K562 (cell line): ENCODE results near the gene CHST1. TPM values are rescaled to one million over a fixed set of nuclear protein-coding genes. Genes with fewer than 3 reads are reported as not detected.

Experiments used
- ATAC-seq: fragments of 200-7000 bp; cut with Tn5 transposase; 3 replicates; pipeline ENCODE4 v1.9.1; 2020; ENCODE audit warnings: moderate library complexity
- BruUV-seq: library from RNA; stranded (reverse); fragments of 400-500 nt; replicated peaks from 2 replicates; lab custom pipeline; 2021; lab: Mats Ljungman, UMichigan
- CTCF ChIA-PET: fragments of 300-600 bp; formaldehyde crosslinking; extraction: SDS; loops from one replicate; lab custom pipeline; 2021; ENCODE audit warnings: low intra/inter-chr PET ratio; lab: Yijun Ruan, JAX
- POLR2A ChIA-PET: fragments of 300-600, 350-650 bp; sonication (Branson Sonifier 250); formaldehyde crosslinking; extraction: SDS; loops from one replicate; lab custom pipeline; 2021; ENCODE audit warnings: antibody characterized with exemption, inconsistent platforms; lab: Yijun Ruan, JAX
- DNase-seq, 4 experiments: peaks; one replicate each; pipeline versions ENCODE4 v3.0.0 to v3.0.0-alpha.2; 2011 to 2018; ENCODE audit warnings: low spot score in 3 of 4, mixed read lengths in 3 of 4; ENCODE audit errors: extremely low read depth in 1 of 4
- FAIRE-seq: peaks from 2 replicates; lab custom pipeline; 2011; peaks lifted over from hg19 to GRCh38; lab: Jason Lieb, UNC
- H2AFZ ChIP-seq: 2 replicates; pipeline ENCODE4 v1.6.0; 2011; ENCODE audit warnings: low read depth, low read length, control low read depth, inconsistent platforms
- H3K27ac ChIP-seq: fragments of 200-600 bp; 3 replicates; pipeline ENCODE4 v1.8.0; 2011; ENCODE audit warnings: low read depth, mild to moderate bottlenecking, control low read depth, inconsistent platforms, low read length, moderate library complexity, mixed read lengths; ENCODE audit errors: extremely low read depth
- H3K27me3 ChIP-seq, 2 experiments: fragments of 300-600 bp in 1 of 2; 2 replicates in 1 of 2; 3 replicates in 1 of 2; pipeline versions ENCODE4 v1.6.0 to v1.8.0; 2011; ENCODE audit warnings: inconsistent platforms in 2 of 2, low read length in 2 of 2, mild to moderate bottlenecking in 1 of 2, mixed read lengths in 1 of 2, moderate library complexity in 1 of 2; ENCODE audit not compliant: control insufficient read depth in 2 of 2, insufficient read depth in 2 of 2
- H3K36me3 ChIP-seq: fragments of 300-600 bp; 3 replicates; pipeline ENCODE4 v1.8.0; 2011; ENCODE audit warnings: mild to moderate bottlenecking, low read length, inconsistent platforms; ENCODE audit not compliant: control insufficient read depth, insufficient read depth
- H3K4me1 ChIP-seq, 2 experiments: fragments of 200-600 bp in 1 of 2; replicated peaks in 1 of 2; 2 replicates in 1 of 2; 3 replicates in 1 of 2; pipeline versions ENCODE4 v1.5.1 to v1.8.0; 2011; ENCODE audit warnings: inconsistent platforms in 2 of 2, low read length in 2 of 2, mild to moderate bottlenecking in 1 of 2, mixed read lengths in 1 of 2, moderate library complexity in 1 of 2; ENCODE audit not compliant: control insufficient read depth in 2 of 2, insufficient read depth in 2 of 2
- H3K4me2 ChIP-seq: 2 replicates; pipeline ENCODE4 v1.6.1; 2011; ENCODE audit warnings: low read length, control low read depth, inconsistent platforms, mixed read lengths; ENCODE audit not compliant: insufficient read depth
- H3K4me3 ChIP-seq: fragments of 200-600 bp; sonication (generic), shearing (Covaris generic); 2 replicates; pipeline ENCODE4 v1.5.1; 2016; ENCODE audit warnings: control low read depth, inconsistent platforms
- H3K79me2 ChIP-seq: fragments of 200-600 bp; 3 replicates; pipeline ENCODE4 v1.8.0; 2011; ENCODE audit warnings: low read length, inconsistent platforms; ENCODE audit not compliant: control insufficient read depth, insufficient read depth
- H3K9ac ChIP-seq, 2 experiments: 2 replicates each; pipeline versions ENCODE4 v1.6.0 to v1.6.1; 2011; ENCODE audit warnings: low read depth in 2 of 2, low read length in 2 of 2, control low read depth in 1 of 2, inconsistent platforms in 1 of 2, mild to moderate bottlenecking in 1 of 2, mixed read lengths in 1 of 2; ENCODE audit not compliant: insufficient read depth in 1 of 2
- H3K9me1 ChIP-seq: one replicate; pipeline ENCODE4 v1.6.0; 2011; ENCODE audit warnings: inconsistent platforms, mild to moderate bottlenecking, low read length, moderate library complexity; ENCODE audit not compliant: control insufficient read depth, insufficient read depth
- H3K9me3 ChIP-seq: replicated peaks from 2 replicates; pipeline ENCODE4 v1.5.1; 2011; ENCODE audit warnings: low read depth, low read length, inconsistent platforms; ENCODE audit not compliant: control insufficient read depth, insufficient read depth
- H4K20me1 ChIP-seq: replicated peaks from 2 replicates; pipeline ENCODE4 v1.6.1; 2011; ENCODE audit warnings: low read length, inconsistent platforms, mixed read lengths; ENCODE audit not compliant: control insufficient read depth, insufficient read depth
- ARHGAP35 ChIP-seq: fragments of 450-650 bp; IDR thresholded peaks from 2 replicates; pipeline ENCODE4 v1.6.1; 2018; ENCODE audit not compliant: partially characterized antibody
- DIDO1 ChIP-seq: fragments of 450-650 bp; IDR thresholded peaks from 2 replicates; pipeline ENCODE4 v1.6.1; 2016; ENCODE audit warnings: low read depth, missing biosample characterization, missing genetic modification characterization
- E2F8 ChIP-seq: fragments of 450-650 bp; IDR thresholded peaks from 2 replicates; pipeline ENCODE4 v1.7.1; 2018; ENCODE audit warnings: mild to moderate bottlenecking, low read depth; ENCODE audit not compliant: partially characterized antibody
- FOS ChIP-seq: IDR thresholded peaks from 3 replicates; pipeline ENCODE4 v1.6.1; 2011; ENCODE audit not compliant: insufficient read length; ENCODE audit errors: extremely low read depth
- IRF2 ChIP-seq: sonication (generic); formaldehyde crosslinking; IDR thresholded peaks from 2 replicates; pipeline ENCODE4 v1.8.1; 2022; ENCODE audit warnings: mild to moderate bottlenecking, missing genetic modification reagents
- LCOR ChIP-seq: sonication (generic); formaldehyde crosslinking; IDR thresholded peaks from 2 replicates; pipeline ENCODE4 v1.8.0; 2022; ENCODE audit warnings: mild to moderate bottlenecking, missing genetic modification reagents
- NR1H2 ChIP-seq: sonication (generic); formaldehyde crosslinking; IDR thresholded peaks from 2 replicates; pipeline ENCODE4 v1.4.0; 2020; ENCODE audit warnings: mild to moderate bottlenecking, missing genetic modification reagents
- OTX1 ChIP-seq: fragments of 450-650 bp; formaldehyde crosslinking; IDR thresholded peaks from 2 replicates; pipeline ENCODE4 v1.4.0; 2022; ENCODE audit warnings: mild to moderate bottlenecking
- ZBED1 ChIP-seq: IDR thresholded peaks from 2 replicates; pipeline ENCODE4 v1.6.1; 2014
- ZNF184 ChIP-seq: sonication (generic); formaldehyde crosslinking; IDR thresholded peaks from 2 replicates; pipeline ENCODE4 v1.5.0; 2020; ENCODE audit warnings: missing genetic modification reagents
- WGBS: fragments of 100-300 bp; shearing (Covaris generic); methylation state at CpG from one replicate; pipeline ENCODE4 v1.1.6; 2016; ENCODE audit warnings: low coverage, mixed read lengths; ENCODE audit not compliant: insufficient coverage; ENCODE audit errors: missing lambda C conversion rate; 5-methylcytosine and 5-hydroxymethylcytosine counted together
- in situ Hi-C: fragments of 300-500 bp; cut with MboI; formaldehyde crosslinking; loops from 4 replicates; pipeline ENCODE4 v1.15.0; 2018; ENCODE audit warnings: inconsistent platforms, mixed read lengths
- intact Hi-C: fragments of 100-400 bp; cut with micrococcal nuclease; formaldehyde crosslinking; loops from 2 replicates; pipeline ENCODE4 v1.14.2; 2022
- polyA plus RNA-seq, 8 experiments: library from polyadenylated mRNA; depleted of rRNA in 4 of 8; stranded (reverse) in 5 of 8; unstranded in 3 of 8; fragments of >200 nt; fragmentation: Nextera tagmentation in 2 of 8; fragmentation: Illumina TruSeq in 1 of 8; extraction: Ambion mirVana in 2 of 8; extraction: Trizol in 1 of 8; gene quantifications; 2 replicates each; pipeline versions ENCODE4 v1.2.1 to v1.2.3, GENCODE V29; 2011 to 2014; ENCODE audit warnings: inconsistent platforms in 1 of 8, missing spikeins in 1 of 8
- total RNA-seq, 7 experiments: library from RNA; depleted of rRNA in 6 of 7; stranded (reverse); fragments of >200 nt in 6 of 7; fragmentation: Illumina TruSeq in 2 of 7; extraction: Trizol in 2 of 7; gene quantifications; 2 replicates each; pipeline versions ENCODE4 v1.2.1 to v1.2.3, GENCODE V29; 2011 to 2021; ENCODE audit warnings: low replicate concordance in 1 of 7

The CHST1 gene
- total and polyA plus RNA-seq, 9 of the 15 experiments (the other 6 are each of a cell fraction or from before 2014, with no cell fraction given) = 0.04 to 0.32 (median 0.18) TPM; not detected in 4

- Histone ChIP-seq H3K27ac (no peak overlapping the region), H3K79me2 (no peaks in the 10 kb centered on the region), H2AFZ (no peak overlapping the region), H3K9ac (no peak overlapping the region; a peak in 1 of 4 replicates), H3K36me3 (no peaks in the 10 kb centered on the region), H3K4me2 (no peak overlapping the region), H4K20me1 (no peaks in the 10 kb centered on the region), H3K27me3 (peaks cover 18 to 39% of the 10 kb centered on the region in 2 experiments), H3K4me3 (no peak overlapping the region), H3K4me1 (peaks cover 0 to 5% of the 10 kb centered on the region in 2 experiments; a peak in 1 of 5 replicates), H3K9me1 (no peaks in the 10 kb centered on the region), H3K9me3 (no peaks in the 10 kb centered on the region)
- WGBS = 2% methylated on average over 13 of the region's 14 CpGs
- POLR2A ChIA-PET = no interaction called here
- intact Hi-C loops (no loop called here), in situ Hi-C loops (no loop called here)
- ATAC-seq (no peak), FAIRE-seq (no peak), DNase-seq (no peak)
- CTCF ChIA-PET = no interaction called here
- TF ChIP-seq ARHGAP35 (no peak), ZNF184 (CRISPR knock-in tag) (no peak), NR1H2 (CRISPR knock-in tag) (no peak), E2F8 (no peak), FOS (no peak), OTX1 (CRISPR knock-in tag) (no peak), LCOR (CRISPR knock-in tag) (no peak), IRF2 (no peak), ZBED1 (no peak), DIDO1 (tag) (no peak)
- no TSS peak for BruUV-seq
Measured at GRCh38 chr11:45670386-45671135, 5.1 kb upstream of the CHST1 start.
